Choroid plexus epithelial cell (primary cell): ENCODE results near the gene IP6K2.
A peak's percentile ranks its signal among the peaks of the same experiment; 100 is the strongest.

Source experiments
- DNase-seq: peaks from one replicate; pipeline ENCODE4 v3.0.0-alpha.2; 2010; ENCODE audit warnings: low read depth
- H3K4me3 ChIP-seq: 2 replicates; pipeline ENCODE4 v1.5.1; 2011; ENCODE audit warnings: low read depth, mild to moderate bottlenecking, control low read depth, low read length, moderate library complexity
- TF ChIP-seq, protein P1 (sequence below): conservative IDR thresholded peaks from 2 replicates; pipeline ENCODE4 v1.5.1; 2011; ENCODE audit warnings: low read depth, mild to moderate bottlenecking, control low read depth, inconsistent platforms, low read length, moderate library complexity

IP6K2 gene

DNA sequence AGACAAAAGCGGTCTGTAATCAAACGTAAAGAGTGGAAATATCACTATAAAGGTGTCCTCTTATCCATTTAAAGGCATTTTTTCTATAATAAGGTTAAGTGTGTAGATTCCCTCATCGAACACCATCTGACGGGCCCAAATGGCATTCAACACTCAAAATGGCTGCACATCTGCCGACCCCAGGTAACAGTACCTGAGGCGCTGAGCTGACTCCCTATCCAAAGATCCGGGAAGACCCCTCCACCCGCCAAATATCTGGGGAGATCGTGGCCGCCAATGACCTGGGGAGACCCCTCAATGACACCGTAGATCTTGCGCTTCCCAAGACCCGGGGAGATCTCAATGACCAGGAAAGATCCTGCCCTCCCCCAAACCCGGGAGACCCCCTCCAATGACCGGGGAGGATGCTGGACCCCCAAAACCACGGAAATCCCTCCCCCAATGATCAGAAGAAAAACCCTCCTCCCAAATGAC lies 476 bp downstream of the IP6K2 start:
- peak overlapping the region; percentile 75 for H3K4me3 ChIP-seq
- TF ChIP-seq, protein P1, sequence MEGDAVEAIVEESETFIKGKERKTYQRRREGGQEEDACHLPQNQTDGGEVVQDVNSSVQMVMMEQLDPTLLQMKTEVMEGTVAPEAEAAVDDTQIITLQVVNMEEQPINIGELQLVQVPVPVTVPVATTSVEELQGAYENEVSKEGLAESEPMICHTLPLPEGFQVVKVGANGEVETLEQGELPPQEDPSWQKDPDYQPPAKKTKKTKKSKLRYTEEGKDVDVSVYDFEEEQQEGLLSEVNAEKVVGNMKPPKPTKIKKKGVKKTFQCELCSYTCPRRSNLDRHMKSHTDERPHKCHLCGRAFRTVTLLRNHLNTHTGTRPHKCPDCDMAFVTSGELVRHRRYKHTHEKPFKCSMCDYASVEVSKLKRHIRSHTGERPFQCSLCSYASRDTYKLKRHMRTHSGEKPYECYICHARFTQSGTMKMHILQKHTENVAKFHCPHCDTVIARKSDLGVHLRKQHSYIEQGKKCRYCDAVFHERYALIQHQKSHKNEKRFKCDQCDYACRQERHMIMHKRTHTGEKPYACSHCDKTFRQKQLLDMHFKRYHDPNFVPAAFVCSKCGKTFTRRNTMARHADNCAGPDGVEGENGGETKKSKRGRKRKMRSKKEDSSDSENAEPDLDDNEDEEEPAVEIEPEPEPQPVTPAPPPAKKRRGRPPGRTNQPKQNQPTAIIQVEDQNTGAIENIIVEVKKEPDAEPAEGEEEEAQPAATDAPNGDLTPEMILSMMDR = no peak
- no peak for DNase-seq

- H3K4me3 ChIP-seq = peak overlapping the region; percentile 75
- DNase-seq = peak; percentile 72
- TF ChIP-seq, protein P1 = no peak
These were observed 1.7 kb downstream of the IP6K2 start for GRCh38 chr3:48715174-48715800.

GRCh38 chr3:48711727-48712126 lies 5.3 kb downstream of the IP6K2 start:
- no peak overlapping the region for H3K4me3 ChIP-seq

GRCh38 chr3:48709051-48709461 lies 8.0 kb downstream of the IP6K2 start:
- TF ChIP-seq, protein P1 = no peak
- DNase-seq = no peak
- H3K4me3 ChIP-seq = no peak overlapping the region

More at GRCh38 chr3:48711727-48712126, 5.3 kb downstream of the IP6K2 start:
- TF ChIP-seq, protein P1 = no peak
- DNase-seq = peak; percentile 62

GRCh38 chr3:48708481-48708889 lies 8.5 kb downstream of the IP6K2 start:
- TF ChIP-seq, protein P1 = no peak
- peak; percentile 51 for DNase-seq
- H3K4me3 ChIP-seq = no peak overlapping the region

- H3K4me3 ChIP-seq = no peak overlapping the region
- TF ChIP-seq, protein P1 = no peak
- no peak for DNase-seq
These were observed 9.9 kb downstream of the IP6K2 start for GRCh38 chr3:48707157-48707556.

GRCh38 chr3:48702320-48702920 lies 14.6 kb downstream of the IP6K2 start:
- TF ChIP-seq, protein P1 = no peak

More at GRCh38 chr3:48702320-48702920, 14.6 kb downstream of the IP6K2 start:
- no peak overlapping the region for H3K4me3 ChIP-seq
- no peak for DNase-seq
